SK-N-SH treated with all-trans-retinoic acid at 6 μM for 48 hours (cell line): ENCODE data around the gene DRGX.

ENCODE experiments used
- ATAC-seq: fragments of 200-7000 bp; cut with Tn5 transposase; 3 replicates; pipeline ENCODE4 v1.9.1; 2020; ENCODE audit warnings: mild to moderate bottlenecking, moderate library complexity
- ARNTL ChIP-seq: fragments of 450-650 bp; formaldehyde crosslinking; IDR thresholded peaks from 2 replicates; pipeline ENCODE4 v1.5.0; 2020; ENCODE audit warnings: low read depth, mild to moderate bottlenecking, moderate library complexity, borderline replicate concordance
- BACH2 ChIP-seq: fragments of 250-450 bp; sonication (Bioruptor Pico); IDR thresholded peaks from 2 replicates; pipeline ENCODE4 v1.9.0; 2021; ENCODE audit warnings: mild to moderate bottlenecking, borderline replicate concordance
- CSDC2 ChIP-seq: fragments of 250-450 bp; sonication (Bioruptor Pico); IDR thresholded peaks from 2 replicates; pipeline ENCODE4 v1.5.0; 2020; ENCODE audit warnings: mild to moderate bottlenecking, moderate library complexity
- ESRRG ChIP-seq: fragments of 250-450 bp; sonication (Bioruptor Pico); IDR thresholded peaks from 2 replicates; pipeline ENCODE4 v1.6.1; 2021; ENCODE audit warnings: mild to moderate bottlenecking
- GLIS3 ChIP-seq: fragments of 250-450 bp; sonication (Bioruptor Pico); IDR thresholded peaks from 2 replicates; pipeline ENCODE4 v1.5.0; 2020; ENCODE audit warnings: mild to moderate bottlenecking, moderate library complexity
- ISL1 ChIP-seq: fragments of 250-450 bp; sonication (Bioruptor Pico); IDR thresholded peaks from 2 replicates; pipeline ENCODE4 v2.1.2; 2022; ENCODE audit warnings: mild to moderate bottlenecking, moderate library complexity
- PPARA ChIP-seq: fragments of 250-450 bp; sonication (Bioruptor Pico); IDR thresholded peaks from 2 replicates; pipeline ENCODE4 v1.5.0; 2020; ENCODE audit warnings: mild to moderate bottlenecking, borderline replicate concordance
- RARB ChIP-seq: fragments of 250-450 bp; sonication (Bioruptor Pico); IDR thresholded peaks from 2 replicates; pipeline ENCODE4 v1.8.0; 2021; ENCODE audit warnings: mild to moderate bottlenecking, moderate library complexity
- SNAI2 ChIP-seq: fragments of 250-450 bp; sonication (Bioruptor Pico); IDR thresholded peaks from 2 replicates; pipeline ENCODE4 v1.5.0; 2020; ENCODE audit warnings: mild to moderate bottlenecking, moderate library complexity
- TCF4 ChIP-seq: fragments of 250-450 bp; sonication (Bioruptor Pico); IDR thresholded peaks from 2 replicates; pipeline ENCODE4 v1.8.0; 2021; ENCODE audit warnings: mild to moderate bottlenecking, moderate library complexity, borderline replicate concordance
- TOX ChIP-seq: fragments of 250-450 bp; sonication (Bioruptor Pico); IDR thresholded peaks from 2 replicates; pipeline ENCODE4 v1.8.0; 2021; ENCODE audit warnings: mild to moderate bottlenecking, moderate library complexity, borderline replicate concordance
- ZC3H10 ChIP-seq: fragments of 250-450 bp; sonication (Bioruptor Pico); IDR thresholded peaks from 2 replicates; pipeline ENCODE4 v1.5.1; 2021; ENCODE audit warnings: mild to moderate bottlenecking, moderate library complexity
- ZFP3 ChIP-seq: fragments of 250-450 bp; sonication (Bioruptor Pico); IDR thresholded peaks from 2 replicates; pipeline ENCODE4 v1.5.0; 2020; ENCODE audit warnings: mild to moderate bottlenecking, moderate library complexity
- ZNF70 ChIP-seq: fragments of 450-650 bp; formaldehyde crosslinking; IDR thresholded peaks from 2 replicates; pipeline ENCODE4 v1.5.0; 2020; ENCODE audit warnings: mild to moderate bottlenecking, moderate library complexity
- TF ChIP-seq, protein P1 (sequence below): fragments of 250-450 bp; sonication (Bioruptor Pico); IDR thresholded peaks from 2 replicates; pipeline ENCODE4 v1.5.1; 2020; ENCODE audit warnings: low read depth, mild to moderate bottlenecking, moderate library complexity
- TF ChIP-seq, protein P2 (sequence below): fragments of 250-450 bp; sonication (Bioruptor Pico); IDR thresholded peaks from 2 replicates; pipeline ENCODE4 v1.5.0; 2020; ENCODE audit warnings: mild to moderate bottlenecking, moderate library complexity
- TF ChIP-seq, protein P3 (sequence below): fragments of 250-450 bp; sonication (Bioruptor Pico); IDR thresholded peaks from 2 replicates; pipeline ENCODE4 v1.8.0; 2021; ENCODE audit warnings: low read depth, mild to moderate bottlenecking, moderate library complexity, borderline replicate concordance
- TF ChIP-seq, protein P4 (sequence below): fragments of 250-450 bp; sonication (Bioruptor Pico); IDR thresholded peaks from 2 replicates; pipeline ENCODE4 v1.8.0; 2020; ENCODE audit warnings: mild to moderate bottlenecking, moderate library complexity, borderline replicate concordance
- TF ChIP-seq, protein P5 (sequence below): fragments of 250-450 bp; sonication (Bioruptor Pico); IDR thresholded peaks from 2 replicates; pipeline ENCODE4 v1.5.1; 2021; ENCODE audit warnings: mild to moderate bottlenecking, moderate library complexity

The DRGX gene

DNA sequence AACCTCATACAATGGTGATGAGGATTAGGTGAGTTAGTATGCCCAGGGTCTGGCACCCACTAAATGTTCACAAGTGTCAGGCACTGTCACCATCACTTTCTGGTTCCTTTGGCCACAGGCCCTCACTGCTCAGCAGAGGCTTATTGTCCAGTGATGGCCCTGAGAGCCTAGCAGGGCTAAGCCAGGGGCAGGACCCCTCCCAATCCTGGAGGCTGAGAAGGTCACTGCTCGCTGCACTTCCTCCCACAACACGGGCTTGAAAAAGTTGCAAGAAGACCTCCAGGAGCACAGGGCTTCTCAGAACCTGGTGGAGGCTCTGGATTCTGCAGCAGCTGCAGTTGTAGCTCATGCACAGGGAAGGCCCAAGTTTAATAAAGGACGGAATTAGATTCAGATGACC, 48.1 kb downstream of the DRGX start:
- TF ChIP-seq ARNTL (no peak), ZNF70 (CRISPR knock-in tag) (no peak), ZFP3 (CRISPR knock-in tag) (no peak)
- TF ChIP-seq, protein P1, sequence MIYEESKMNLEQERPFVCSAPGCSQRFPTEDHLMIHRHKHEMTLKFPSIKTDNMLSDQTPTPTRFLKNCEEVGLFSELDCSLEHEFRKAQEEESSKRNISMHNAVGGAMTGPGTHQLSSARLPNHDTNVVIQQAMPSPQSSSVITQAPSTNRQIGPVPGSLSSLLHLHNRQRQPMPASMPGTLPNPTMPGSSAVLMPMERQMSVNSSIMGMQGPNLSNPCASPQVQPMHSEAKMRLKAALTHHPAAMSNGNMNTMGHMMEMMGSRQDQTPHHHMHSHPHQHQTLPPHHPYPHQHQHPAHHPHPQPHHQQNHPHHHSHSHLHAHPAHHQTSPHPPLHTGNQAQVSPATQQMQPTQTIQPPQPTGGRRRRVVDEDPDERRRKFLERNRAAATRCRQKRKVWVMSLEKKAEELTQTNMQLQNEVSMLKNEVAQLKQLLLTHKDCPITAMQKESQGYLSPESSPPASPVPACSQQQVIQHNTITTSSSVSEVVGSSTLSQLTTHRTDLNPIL, result no peak
- TF ChIP-seq, protein P2, sequence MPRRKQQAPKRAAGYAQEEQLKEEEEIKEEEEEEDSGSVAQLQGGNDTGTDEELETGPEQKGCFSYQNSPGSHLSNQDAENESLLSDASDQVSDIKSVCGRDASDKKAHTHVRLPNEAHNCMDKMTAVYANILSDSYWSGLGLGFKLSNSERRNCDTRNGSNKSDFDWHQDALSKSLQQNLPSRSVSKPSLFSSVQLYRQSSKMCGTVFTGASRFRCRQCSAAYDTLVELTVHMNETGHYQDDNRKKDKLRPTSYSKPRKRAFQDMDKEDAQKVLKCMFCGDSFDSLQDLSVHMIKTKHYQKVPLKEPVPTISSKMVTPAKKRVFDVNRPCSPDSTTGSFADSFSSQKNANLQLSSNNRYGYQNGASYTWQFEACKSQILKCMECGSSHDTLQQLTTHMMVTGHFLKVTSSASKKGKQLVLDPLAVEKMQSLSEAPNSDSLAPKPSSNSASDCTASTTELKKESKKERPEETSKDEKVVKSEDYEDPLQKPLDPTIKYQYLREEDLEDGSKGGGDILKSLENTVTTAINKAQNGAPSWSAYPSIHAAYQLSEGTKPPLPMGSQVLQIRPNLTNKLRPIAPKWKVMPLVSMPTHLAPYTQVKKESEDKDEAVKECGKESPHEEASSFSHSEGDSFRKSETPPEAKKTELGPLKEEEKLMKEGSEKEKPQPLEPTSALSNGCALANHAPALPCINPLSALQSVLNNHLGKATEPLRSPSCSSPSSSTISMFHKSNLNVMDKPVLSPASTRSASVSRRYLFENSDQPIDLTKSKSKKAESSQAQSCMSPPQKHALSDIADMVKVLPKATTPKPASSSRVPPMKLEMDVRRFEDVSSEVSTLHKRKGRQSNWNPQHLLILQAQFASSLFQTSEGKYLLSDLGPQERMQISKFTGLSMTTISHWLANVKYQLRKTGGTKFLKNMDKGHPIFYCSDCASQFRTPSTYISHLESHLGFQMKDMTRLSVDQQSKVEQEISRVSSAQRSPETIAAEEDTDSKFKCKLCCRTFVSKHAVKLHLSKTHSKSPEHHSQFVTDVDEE (CRISPR knock-in tag), result no peak
- TF ChIP-seq, protein P3, sequence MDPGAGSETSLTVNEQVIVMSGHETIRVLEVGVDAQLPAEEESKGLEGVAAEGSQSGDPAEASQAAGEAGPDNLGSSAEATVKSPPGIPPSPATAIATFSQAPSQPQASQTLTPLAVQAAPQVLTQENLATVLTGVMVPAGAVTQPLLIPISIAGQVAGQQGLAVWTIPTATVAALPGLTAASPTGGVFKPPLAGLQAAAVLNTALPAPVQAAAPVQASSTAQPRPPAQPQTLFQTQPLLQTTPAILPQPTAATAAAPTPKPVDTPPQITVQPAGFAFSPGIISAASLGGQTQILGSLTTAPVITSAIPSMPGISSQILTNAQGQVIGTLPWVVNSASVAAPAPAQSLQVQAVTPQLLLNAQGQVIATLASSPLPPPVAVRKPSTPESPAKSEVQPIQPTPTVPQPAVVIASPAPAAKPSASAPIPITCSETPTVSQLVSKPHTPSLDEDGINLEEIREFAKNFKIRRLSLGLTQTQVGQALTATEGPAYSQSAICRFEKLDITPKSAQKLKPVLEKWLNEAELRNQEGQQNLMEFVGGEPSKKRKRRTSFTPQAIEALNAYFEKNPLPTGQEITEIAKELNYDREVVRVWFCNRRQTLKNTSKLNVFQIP (CRISPR knock-in tag), result no peak

DNA sequence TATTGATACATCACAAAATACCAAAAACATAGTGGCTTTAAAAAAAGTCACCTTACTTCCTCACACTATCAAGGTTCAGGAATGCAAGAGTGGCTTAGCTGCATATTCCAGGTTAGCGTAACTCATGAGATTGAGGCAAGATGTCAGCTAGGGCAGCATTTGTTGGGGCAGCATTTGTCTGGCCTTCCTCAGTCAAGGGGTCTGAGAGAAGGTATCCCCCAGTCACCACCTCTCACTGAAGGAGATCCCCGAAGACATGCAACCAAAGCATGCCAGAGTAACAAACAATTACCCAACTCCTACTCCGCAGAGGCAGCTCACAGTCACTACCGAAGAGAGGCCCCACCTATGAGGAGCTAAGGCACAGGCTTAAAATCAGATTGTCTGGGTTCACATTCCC, 48.5 kb downstream of the DRGX start:
- TF ChIP-seq GLIS3 (CRISPR knock-in tag) (no peak), ZFP3 (CRISPR knock-in tag) (no peak), ARNTL (no peak), ZC3H10 (no peak), ESRRG (no peak), BACH2 (CRISPR knock-in tag) (no peak), TCF4 (no peak), SNAI2 (CRISPR knock-in tag) (no peak), ZNF70 (CRISPR knock-in tag) (no peak), TOX (CRISPR knock-in tag) (no peak), ISL1 (CRISPR knock-in tag) (no peak), RARB (CRISPR knock-in tag) (no peak), CSDC2 (no peak), PPARA (no peak)
- TF ChIP-seq, protein P1, result no peak
- TF ChIP-seq, protein P2 (CRISPR knock-in tag), result no peak
- TF ChIP-seq, protein P4, sequence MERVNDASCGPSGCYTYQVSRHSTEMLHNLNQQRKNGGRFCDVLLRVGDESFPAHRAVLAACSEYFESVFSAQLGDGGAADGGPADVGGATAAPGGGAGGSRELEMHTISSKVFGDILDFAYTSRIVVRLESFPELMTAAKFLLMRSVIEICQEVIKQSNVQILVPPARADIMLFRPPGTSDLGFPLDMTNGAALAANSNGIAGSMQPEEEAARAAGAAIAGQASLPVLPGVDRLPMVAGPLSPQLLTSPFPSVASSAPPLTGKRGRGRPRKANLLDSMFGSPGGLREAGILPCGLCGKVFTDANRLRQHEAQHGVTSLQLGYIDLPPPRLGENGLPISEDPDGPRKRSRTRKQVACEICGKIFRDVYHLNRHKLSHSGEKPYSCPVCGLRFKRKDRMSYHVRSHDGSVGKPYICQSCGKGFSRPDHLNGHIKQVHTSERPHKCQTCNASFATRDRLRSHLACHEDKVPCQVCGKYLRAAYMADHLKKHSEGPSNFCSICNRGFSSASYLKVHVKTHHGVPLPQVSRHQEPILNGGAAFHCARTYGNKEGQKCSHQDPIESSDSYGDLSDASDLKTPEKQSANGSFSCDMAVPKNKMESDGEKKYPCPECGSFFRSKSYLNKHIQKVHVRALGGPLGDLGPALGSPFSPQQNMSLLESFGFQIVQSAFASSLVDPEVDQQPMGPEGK, result no peak
- TF ChIP-seq, protein P5, sequence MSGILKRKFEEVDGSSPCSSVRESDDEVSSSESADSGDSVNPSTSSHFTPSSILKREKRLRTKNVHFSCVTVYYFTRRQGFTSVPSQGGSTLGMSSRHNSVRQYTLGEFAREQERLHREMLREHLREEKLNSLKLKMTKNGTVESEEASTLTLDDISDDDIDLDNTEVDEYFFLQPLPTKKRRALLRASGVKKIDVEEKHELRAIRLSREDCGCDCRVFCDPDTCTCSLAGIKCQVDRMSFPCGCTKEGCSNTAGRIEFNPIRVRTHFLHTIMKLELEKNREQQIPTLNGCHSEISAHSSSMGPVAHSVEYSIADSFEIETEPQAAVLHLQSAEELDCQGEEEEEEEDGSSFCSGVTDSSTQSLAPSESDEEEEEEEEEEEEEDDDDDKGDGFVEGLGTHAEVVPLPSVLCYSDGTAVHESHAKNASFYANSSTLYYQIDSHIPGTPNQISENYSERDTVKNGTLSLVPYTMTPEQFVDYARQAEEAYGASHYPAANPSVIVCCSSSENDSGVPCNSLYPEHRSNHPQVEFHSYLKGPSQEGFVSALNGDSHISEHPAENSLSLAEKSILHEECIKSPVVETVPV (CRISPR knock-in tag), result no peak
- TF ChIP-seq, protein P3 (CRISPR knock-in tag), result no peak
- TF ChIP-seq, all 23 proteins: peak for 0
- no peak for ATAC-seq

More for the DNA sequence above, 48.1 kb downstream of the DRGX start:
- ATAC-seq, result no peak
